ENCODE data around the gene WDR18.

DNA sequence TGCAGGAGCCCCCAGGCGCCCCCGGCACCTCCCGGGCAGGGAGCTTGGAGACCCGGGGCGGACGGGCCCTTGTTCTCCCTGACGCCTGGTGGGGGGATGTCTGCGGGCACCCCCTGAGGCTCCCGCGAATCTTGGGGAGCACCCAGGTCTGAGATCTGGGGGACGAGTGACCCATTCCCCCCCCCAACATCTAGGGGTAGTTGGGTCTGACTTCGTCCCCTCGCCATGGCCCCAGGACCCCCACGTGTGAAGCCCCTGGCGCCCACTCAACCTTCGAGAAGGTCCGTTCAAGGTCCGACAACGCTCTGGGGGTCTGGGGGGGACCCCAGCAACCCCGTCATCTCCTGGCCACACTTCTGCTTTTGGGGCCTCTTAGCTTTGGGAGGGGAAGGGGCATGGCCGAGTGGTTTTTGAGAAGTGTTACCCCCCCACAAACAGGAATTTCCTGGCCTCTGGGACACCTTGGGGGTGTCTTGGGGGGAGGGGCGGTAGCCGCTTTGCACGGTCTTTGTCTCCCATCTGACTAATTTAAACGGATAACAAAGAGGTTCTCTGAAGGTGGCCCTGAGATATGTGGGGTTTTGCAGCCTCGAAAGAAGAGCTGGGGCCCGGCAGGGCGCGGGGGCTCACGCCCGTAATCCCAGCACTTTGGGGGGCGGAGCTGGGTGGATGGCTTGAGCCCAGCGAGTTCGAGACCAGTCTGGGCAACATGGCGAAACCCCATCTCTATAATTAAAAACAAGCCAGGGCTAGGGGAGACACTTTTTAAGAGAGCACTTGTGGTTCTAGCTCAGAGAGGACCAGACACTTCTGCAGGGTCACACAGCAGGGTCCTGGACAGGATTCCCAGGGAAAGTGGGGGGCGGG, 42.9 kb downstream of the WDR18 start:
- no peak for TF ChIP-seq POLR2A (IDR thresholded peaks at IDR 0.05)
- TF ChIP-seq, protein P1, sequence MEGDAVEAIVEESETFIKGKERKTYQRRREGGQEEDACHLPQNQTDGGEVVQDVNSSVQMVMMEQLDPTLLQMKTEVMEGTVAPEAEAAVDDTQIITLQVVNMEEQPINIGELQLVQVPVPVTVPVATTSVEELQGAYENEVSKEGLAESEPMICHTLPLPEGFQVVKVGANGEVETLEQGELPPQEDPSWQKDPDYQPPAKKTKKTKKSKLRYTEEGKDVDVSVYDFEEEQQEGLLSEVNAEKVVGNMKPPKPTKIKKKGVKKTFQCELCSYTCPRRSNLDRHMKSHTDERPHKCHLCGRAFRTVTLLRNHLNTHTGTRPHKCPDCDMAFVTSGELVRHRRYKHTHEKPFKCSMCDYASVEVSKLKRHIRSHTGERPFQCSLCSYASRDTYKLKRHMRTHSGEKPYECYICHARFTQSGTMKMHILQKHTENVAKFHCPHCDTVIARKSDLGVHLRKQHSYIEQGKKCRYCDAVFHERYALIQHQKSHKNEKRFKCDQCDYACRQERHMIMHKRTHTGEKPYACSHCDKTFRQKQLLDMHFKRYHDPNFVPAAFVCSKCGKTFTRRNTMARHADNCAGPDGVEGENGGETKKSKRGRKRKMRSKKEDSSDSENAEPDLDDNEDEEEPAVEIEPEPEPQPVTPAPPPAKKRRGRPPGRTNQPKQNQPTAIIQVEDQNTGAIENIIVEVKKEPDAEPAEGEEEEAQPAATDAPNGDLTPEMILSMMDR (IDR thresholded peaks at IDR 0.05) = no peak
